RWPE2 (cell line): ENCODE results near the gene MBLAC1.

Experiments
- ATAC-seq: fragments of 200-7000 bp; cut with Tn5 transposase; 3 replicates; pipeline ENCODE4 v1.9.1; 2021; ENCODE audit warnings: low read depth
- DNase-seq: peaks from one replicate; pipeline ENCODE4 v3.0.0-alpha.2; 2020; ENCODE audit warnings: low spot score
- H3K27ac ChIP-seq: fragments of 450-650 bp; 2 replicates; pipeline ENCODE4 v1.5.1; 2017; ENCODE audit warnings: mild to moderate bottlenecking; ENCODE audit not compliant: poor library complexity, severe bottlenecking
- H3K27me3 ChIP-seq: fragments of 250-450 bp; sonication (Bioruptor Pico); 2 replicates; pipeline ENCODE4 v1.5.1; 2021; ENCODE audit warnings: mild to moderate bottlenecking, moderate library complexity; ENCODE audit not compliant: insufficient read depth, poor library complexity, severe bottlenecking
- H3K36me3 ChIP-seq: fragments of 250-450 bp; sonication (Bioruptor Pico); 2 replicates; pipeline ENCODE4 v1.5.1; 2020; ENCODE audit warnings: low read depth, mild to moderate bottlenecking, moderate library complexity
- H3K4me1 ChIP-seq: fragments of 250-450 bp; sonication (Bioruptor Pico); 2 replicates; pipeline ENCODE4 v1.5.1; 2021; ENCODE audit warnings: mild to moderate bottlenecking, moderate library complexity; ENCODE audit not compliant: insufficient read depth, poor library complexity, severe bottlenecking
- H3K4me3 ChIP-seq: fragments of 250-450 bp; sonication (Bioruptor Pico); 2 replicates; pipeline ENCODE4 v1.5.1; 2021; ENCODE audit warnings: mild to moderate bottlenecking, moderate library complexity; ENCODE audit not compliant: severe bottlenecking
- H3K9me3 ChIP-seq: fragments of 250-450 bp; sonication (Bioruptor Pico); 2 replicates; pipeline ENCODE4 v1.5.1; 2021; ENCODE audit warnings: mild to moderate bottlenecking, moderate library complexity; ENCODE audit not compliant: severe bottlenecking
- TF ChIP-seq, protein P1 (sequence below): fragments of 450-650 bp; IDR thresholded peaks from one replicate; pipeline ENCODE4 v1.5.1; 2017; ENCODE audit warnings: mild to moderate bottlenecking, moderate library complexity; ENCODE audit not compliant: poor library complexity, severe bottlenecking

MBLAC1 gene

GRCh38 chr7:100101016-100101862, 25.5 kb upstream of the MBLAC1 start, which contains the start of the genes AP4M1 and MCM7:
AP4M1 (plus strand) TSS chr7:100101643; CDS start chr7:100101715, 72 bp downstream.
MCM7 (minus strand) TSS chr7:100101397; CDS start chr7:100101294, 103 bp downstream.
- Histone ChIP-seq H3K9me3 (no peaks in the 10 kb centered on the region), H3K27ac (peak within 1 kb of the TSS; percentile 94), H3K4me1 (peaks cover 4% of the 10 kb centered on the region), H3K36me3 (peaks cover 45% of the 10 kb centered on the region), H3K27me3 (no peaks in the 10 kb centered on the region), H3K4me3 (peak within 1 kb of the TSS; percentile 88)
- ATAC-seq (peak; percentile 89), DNase-seq (peak; percentile 99)
- TF ChIP-seq, protein P1, sequence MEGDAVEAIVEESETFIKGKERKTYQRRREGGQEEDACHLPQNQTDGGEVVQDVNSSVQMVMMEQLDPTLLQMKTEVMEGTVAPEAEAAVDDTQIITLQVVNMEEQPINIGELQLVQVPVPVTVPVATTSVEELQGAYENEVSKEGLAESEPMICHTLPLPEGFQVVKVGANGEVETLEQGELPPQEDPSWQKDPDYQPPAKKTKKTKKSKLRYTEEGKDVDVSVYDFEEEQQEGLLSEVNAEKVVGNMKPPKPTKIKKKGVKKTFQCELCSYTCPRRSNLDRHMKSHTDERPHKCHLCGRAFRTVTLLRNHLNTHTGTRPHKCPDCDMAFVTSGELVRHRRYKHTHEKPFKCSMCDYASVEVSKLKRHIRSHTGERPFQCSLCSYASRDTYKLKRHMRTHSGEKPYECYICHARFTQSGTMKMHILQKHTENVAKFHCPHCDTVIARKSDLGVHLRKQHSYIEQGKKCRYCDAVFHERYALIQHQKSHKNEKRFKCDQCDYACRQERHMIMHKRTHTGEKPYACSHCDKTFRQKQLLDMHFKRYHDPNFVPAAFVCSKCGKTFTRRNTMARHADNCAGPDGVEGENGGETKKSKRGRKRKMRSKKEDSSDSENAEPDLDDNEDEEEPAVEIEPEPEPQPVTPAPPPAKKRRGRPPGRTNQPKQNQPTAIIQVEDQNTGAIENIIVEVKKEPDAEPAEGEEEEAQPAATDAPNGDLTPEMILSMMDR: no peak

DNA sequence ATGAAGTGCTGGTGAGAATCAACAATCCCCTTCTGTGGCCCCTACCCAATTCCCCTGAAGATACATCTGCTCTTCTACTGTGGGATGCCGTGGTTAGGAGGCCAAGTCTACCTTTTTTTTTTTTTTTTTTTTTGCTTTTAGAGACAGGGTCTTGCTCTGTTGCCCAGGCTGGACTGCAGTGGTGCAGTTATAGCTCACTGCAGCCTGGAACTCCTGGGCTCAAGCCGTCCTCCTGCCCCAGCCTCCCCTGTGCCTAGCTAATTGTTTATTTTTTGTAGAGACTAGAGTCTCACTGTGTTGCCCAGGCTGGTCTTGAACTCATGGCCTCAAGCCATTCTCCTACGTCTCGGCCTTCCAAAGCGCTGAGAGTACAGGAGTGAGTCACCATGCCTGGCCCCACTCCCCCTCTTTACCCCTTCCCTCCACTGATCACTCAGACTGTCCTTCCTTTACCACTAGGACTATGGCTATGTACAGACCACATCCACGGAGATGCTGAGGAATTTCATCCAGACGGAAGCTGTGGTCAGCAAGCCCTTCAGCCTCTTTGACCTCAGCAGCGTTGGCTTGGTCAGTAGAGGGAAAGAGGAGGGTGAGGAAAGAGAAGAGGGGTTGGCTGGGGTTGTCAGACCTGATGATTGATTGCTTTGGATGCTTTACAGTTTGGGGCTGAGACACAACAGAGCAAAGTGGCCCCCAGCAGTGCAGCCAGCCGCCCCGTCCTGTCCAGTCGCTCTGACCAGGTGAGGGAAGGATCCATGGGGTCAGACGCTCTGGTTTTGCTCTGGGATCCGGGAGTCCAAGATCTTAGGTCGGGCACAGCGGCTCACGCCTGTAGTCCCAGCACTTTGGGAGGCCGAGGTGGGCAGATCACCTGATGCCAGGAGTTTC, 23.6 kb upstream of the MBLAC1 start:
- Histone ChIP-seq H3K4me1 (peaks cover 4% of the 10 kb centered on the region), H3K9me3 (no peaks in the 10 kb centered on the region), H3K27me3 (no peaks in the 10 kb centered on the region), H3K36me3 (peaks cover 40% of the 10 kb centered on the region), H3K27ac (no peak overlapping the region), H3K4me3 (no peak overlapping the region)
- ATAC-seq (no peak), DNase-seq (no peak)
- TF ChIP-seq, protein P1: no peak

- ATAC-seq (no peak), DNase-seq (no peak)
- H3K4me1 ChIP-seq: no peaks in the 10 kb centered on the region
- peaks cover 39% of the 10 kb centered on the region for H3K36me3 ChIP-seq
- no peak overlapping the region for H3K4me3 ChIP-seq
- TF ChIP-seq, protein P1: no peak
- H3K9me3 ChIP-seq: no peaks in the 10 kb centered on the region
- no peaks in the 10 kb centered on the region for H3K27me3 ChIP-seq
- H3K27ac ChIP-seq: no peak overlapping the region
Observed at GRCh38 chr7:100105534-100105933, 21.2 kb upstream of the MBLAC1 start.

DNA sequence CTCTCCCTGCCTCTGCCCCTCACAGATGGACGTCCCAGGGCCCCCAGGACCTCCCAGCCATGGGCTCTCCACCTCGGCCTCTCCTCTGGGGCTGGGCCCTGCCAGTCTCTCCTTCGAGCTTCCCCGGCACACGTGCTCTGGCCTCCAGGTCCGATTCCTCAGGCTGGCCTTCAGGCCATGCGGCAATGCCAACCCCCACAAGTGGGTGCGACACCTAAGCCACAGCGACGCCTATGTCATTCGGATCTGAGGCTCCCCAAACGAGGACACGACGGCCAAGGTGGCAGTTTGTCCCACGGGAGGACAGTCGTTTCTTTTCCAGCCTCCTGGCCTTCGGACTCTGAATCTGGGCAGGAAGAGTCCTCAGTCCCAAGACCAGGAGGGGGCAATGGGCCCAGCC, 20.1 kb upstream of the MBLAC1 start:
- H3K4me3 ChIP-seq: no peak overlapping the region
- DNase-seq: no peak
- H3K36me3 ChIP-seq: peaks cover 50% of the 10 kb centered on the region
- TF ChIP-seq, protein P1: no peak
- no peak for ATAC-seq
- H3K4me1 ChIP-seq: no peaks in the 10 kb centered on the region
- H3K27me3 ChIP-seq: no peaks in the 10 kb centered on the region
- H3K27ac ChIP-seq: no peak overlapping the region
- no peaks in the 10 kb centered on the region for H3K9me3 ChIP-seq
